Stimulated activated naive CD4-positive, alpha-beta T cell (primary cell): ENCODE data around the gene TAF1D.

ENCODE experiments used
- DNase-seq, 6 experiments: peaks; one replicate each; lab custom pipeline; 2025; lab: John Stamatoyannopoulos, UW

TAF1D gene

GRCh38 chr11:93720522-93720921 is 20.8 kb downstream of the TAF1D start:
- no peak for DNase-seq

- DNase-seq = no peak
These were observed 22.0 kb downstream of the TAF1D start for GRCh38 chr11:93719310-93719709.

GRCh38 chr11:93718057-93718563 is 23.2 kb downstream of the TAF1D start:
- DNase-seq = peak in 2 of 6 experiments; percentile 7 to 9

- DNase-seq = no peak
These were observed 23.8 kb downstream of the TAF1D start for GRCh38 chr11:93717501-93717900.

GRCh38 chr11:93715797-93716396 is 25.4 kb downstream of the TAF1D start:
- no peak for DNase-seq

- DNase-seq = no peak
These were observed 28.6 kb downstream of the TAF1D start for GRCh38 chr11:93712678-93713077.

GRCh38 chr11:93710239-93710638 is 31.1 kb downstream of the TAF1D start:
- no peak for DNase-seq

- DNase-seq = no peak
These were observed 37.1 kb downstream of the TAF1D start for GRCh38 chr11:93704237-93704636.

- DNase-seq = no peak
These were observed 40.5 kb downstream of the TAF1D start for GRCh38 chr11:93700830-93701229.

- DNase-seq = no peak
These were observed 43.7 kb downstream of the TAF1D start for GRCh38 chr11:93697611-93698010.

- no peak for DNase-seq
These were observed 46.7 kb downstream of the TAF1D start for GRCh38 chr11:93694557-93694956.

GRCh38 chr11:93694109-93694508 is 47.2 kb downstream of the TAF1D start:
- DNase-seq = no peak

- DNase-seq = no peak
These were observed 52.1 kb downstream of the TAF1D start for GRCh38 chr11:93689240-93689639.

GRCh38 chr11:93686812-93687211 is 54.5 kb downstream of the TAF1D start:
- DNase-seq = no peak

- DNase-seq = no peak
These were observed 55.1 kb downstream of the TAF1D start for GRCh38 chr11:93686226-93686625.
